ENCODE data around the gene HOXA5.

Gene HOXA5

GRCh38 chr7:27104341-27105058, 39.0 kb downstream of the HOXA5 start:
- no peak for DNase-seq

- no peak for DNase-seq
Observed at GRCh38 chr7:27103489-27104226, 39.8 kb downstream of the HOXA5 start.

- DNase-seq: no peak
Observed at GRCh38 chr7:27102581-27103442, 40.7 kb downstream of the HOXA5 start, which contains the start of gene HOXA2. TSS of gene HOXA2 (minus strand) at chr7:27102683. CDS start at chr7:27102500, 183 bp downstream.

GRCh38 chr7:27101957-27102580, 41.4 kb downstream of the HOXA5 start:
- no peak for DNase-seq

GRCh38 chr7:27101171-27101956, 42.1 kb downstream of the HOXA5 start:
- DNase-seq: no peak

GRCh38 chr7:27100694-27101170, 42.7 kb downstream of the HOXA5 start:
- DNase-seq: no peak

- no peak for DNase-seq
Observed at GRCh38 chr7:27099453-27100370, 43.8 kb downstream of the HOXA5 start.

GRCh38 chr7:27098578-27099451, 44.7 kb downstream of the HOXA5 start:
- DNase-seq: no peak

GRCh38 chr7:27097686-27098577, 45.5 kb downstream of the HOXA5 start:
- no peak for DNase-seq

GRCh38 chr7:27096768-27097514, 46.5 kb downstream of the HOXA5 start:
- peak; percentile 59 for DNase-seq

GRCh38 chr7:27095897-27096767, 47.3 kb downstream of the HOXA5 start, which contains the start of gene HOXA1:
TSS of gene HOXA1 (minus strand) at chr7:27096000. CDS start at chr7:27095912, 88 bp downstream.
- peak; percentile 81 for DNase-seq

GRCh38 chr7:27095050-27095896, 48.2 kb downstream of the HOXA5 start:
- no peak for DNase-seq

GRCh38 chr7:27094304-27095049, 49.0 kb downstream of the HOXA5 start:
- no peak for DNase-seq

GRCh38 chr7:27093184-27093895, 50.1 kb downstream of the HOXA5 start:
- DNase-seq: no peak
